GM23338 (cell line): ENCODE results near the gene F13A1. TPM values are rescaled to one million over a fixed set of nuclear protein-coding genes. Genes with fewer than 3 reads are reported as not detected.

Experiments
- ATAC-seq: fragments of 200-7000 bp; cut with Tn5 transposase; 3 replicates; pipeline ENCODE4 v1.9.1; 2020
- DNase-seq: peaks from one replicate; pipeline ENCODE4 v3.0.0-alpha.2; 2015; ENCODE audit warnings: low spot score
- H2AFZ ChIP-seq: fragments of 200-600 bp; sonication (generic); 2 replicates; pipeline ENCODE4 v1.8.0; 2016; ENCODE audit warnings: antibody characterized with exemption, mild to moderate bottlenecking, moderate library complexity
- H3F3A ChIP-seq: fragments of 200-600 bp; sonication (generic); replicated peaks from 2 replicates; pipeline ENCODE4 v1.8.0; 2017; ENCODE audit warnings: antibody characterized with exemption, mixed run types, low read depth
- H3K27ac ChIP-seq: fragments of 200-600 bp; sonication (generic); 2 replicates; pipeline ENCODE4 v1.6.1; 2016; ENCODE audit warnings: low read depth
- H3K27me3 ChIP-seq: fragments of 200-600 bp; sonication (generic); 2 replicates; pipeline ENCODE4 v1.8.0; 2016; ENCODE audit warnings: mild to moderate bottlenecking, mixed run types, moderate library complexity; ENCODE audit not compliant: insufficient read depth
- H3K36me3 ChIP-seq: fragments of 200-600 bp; sonication (generic); 2 replicates; pipeline ENCODE4 v1.8.0; 2016; ENCODE audit warnings: mild to moderate bottlenecking; ENCODE audit not compliant: insufficient read depth
- H3K4me1 ChIP-seq: fragments of 200-600 bp; sonication (generic); 2 replicates; pipeline ENCODE4 v1.8.0; 2016; ENCODE audit warnings: mild to moderate bottlenecking, moderate library complexity; ENCODE audit not compliant: insufficient read depth
- H3K4me2 ChIP-seq: fragments of 200-600 bp; sonication (generic); 2 replicates; pipeline ENCODE4 v1.7.1; 2017; ENCODE audit warnings: mixed run types
- H3K4me3 ChIP-seq: fragments of 200-600 bp; sonication (generic); 2 replicates; pipeline ENCODE4 v1.6.1; 2016; ENCODE audit warnings: mixed run types
- H3K79me2 ChIP-seq: fragments of 200-600 bp; sonication (generic); replicated peaks from 2 replicates; pipeline ENCODE4 v1.8.0; 2017; ENCODE audit warnings: mild to moderate bottlenecking; ENCODE audit not compliant: insufficient read depth
- H3K9me2 ChIP-seq: fragments of 200-600 bp; sonication (generic); 2 replicates; pipeline ENCODE4 v1.8.0; 2017; ENCODE audit not compliant: insufficient read depth
- H4K20me1 ChIP-seq: fragments of 200-600 bp; sonication (generic); replicated peaks from 2 replicates; pipeline ENCODE4 v1.8.0; 2017; ENCODE audit warnings: mild to moderate bottlenecking; ENCODE audit not compliant: insufficient read depth
- H3K27ac Mint-ChIP-seq: 2 replicates; pipeline ENCODE4 v1.8.0; 2020; ENCODE audit warnings: inconsistent platforms, mild to moderate bottlenecking, moderate library complexity, mixed read lengths
- H3K27me3 Mint-ChIP-seq: 3 replicates; pipeline ENCODE4 v1.8.0; 2022; ENCODE audit warnings: low read depth, mild to moderate bottlenecking, moderate library complexity, mixed read lengths, inconsistent platforms; ENCODE audit not compliant: insufficient read depth, poor library complexity
- H3K36me3 Mint-ChIP-seq: 3 replicates; pipeline ENCODE4 v1.8.0; 2021; ENCODE audit warnings: low read depth, mild to moderate bottlenecking, inconsistent platforms, moderate library complexity, mixed read lengths
- H3K4me1 Mint-ChIP-seq: 3 replicates; pipeline ENCODE4 v1.8.0; 2020; ENCODE audit warnings: mild to moderate bottlenecking, inconsistent platforms, mixed read lengths
- H3K4me3 Mint-ChIP-seq: 3 replicates; pipeline ENCODE4 v1.8.0; 2021; ENCODE audit warnings: moderate library complexity, mild to moderate bottlenecking, inconsistent platforms, mixed read lengths
- H3K9me3 Mint-ChIP-seq: 3 replicates; pipeline ENCODE4 v1.8.0; 2020; ENCODE audit warnings: moderate library complexity, mild to moderate bottlenecking, inconsistent platforms, mixed read lengths
- CTCF ChIP-seq, 2 experiments: fragments of 200-600 bp in 1 of 2; sonication (generic) in 1 of 2; conservative IDR thresholded peaks; 2 replicates each; pipeline versions ENCODE4 v1.5.1 to v1.6.1; 2016 to 2017; ENCODE audit warnings: antibody characterized with exemption in 2 of 2, low read depth in 2 of 2, mild to moderate bottlenecking in 2 of 2, moderate library complexity in 1 of 2
- ETS1 ChIP-seq: IDR thresholded peaks from 2 replicates; pipeline ENCODE4 v1.6.1; 2016; ENCODE audit warnings: antibody characterized with exemption
- EZH2 ChIP-seq: fragments of 200-600 bp; sonication (generic); IDR thresholded peaks from one replicate; pipeline ENCODE4 v1.8.0; 2017; ENCODE audit warnings: antibody characterized with exemption, mild to moderate bottlenecking, low read depth; ENCODE audit not compliant: unreplicated experiment
- polyA plus RNA-seq: library from polyadenylated mRNA; unstranded; fragments of >200 nt; fragmentation: Nextera tagmentation; extraction: Ambion mirVana; gene quantifications from 2 replicates; pipeline ENCODE4 v1.2.1, GENCODE V29; 2016
- total RNA-seq: library from RNA; depleted of rRNA; stranded (reverse); fragments of >200 nt; shearing (Covaris generic); gene quantifications from 2 replicates; pipeline ENCODE4 v1.2.3, GENCODE V29; 2014
- TF ChIP-seq, protein P1 (sequence below): fragments of 250-450 bp; sonication (Bioruptor Pico); IDR thresholded peaks from 2 replicates; pipeline ENCODE4 v1.5.0; 2020; ENCODE audit warnings: mild to moderate bottlenecking, moderate library complexity

The F13A1 gene
- total and polyA plus RNA-seq, 2 experiments from 2014 or later: 0.31 to 0.32 TPM

DNA sequence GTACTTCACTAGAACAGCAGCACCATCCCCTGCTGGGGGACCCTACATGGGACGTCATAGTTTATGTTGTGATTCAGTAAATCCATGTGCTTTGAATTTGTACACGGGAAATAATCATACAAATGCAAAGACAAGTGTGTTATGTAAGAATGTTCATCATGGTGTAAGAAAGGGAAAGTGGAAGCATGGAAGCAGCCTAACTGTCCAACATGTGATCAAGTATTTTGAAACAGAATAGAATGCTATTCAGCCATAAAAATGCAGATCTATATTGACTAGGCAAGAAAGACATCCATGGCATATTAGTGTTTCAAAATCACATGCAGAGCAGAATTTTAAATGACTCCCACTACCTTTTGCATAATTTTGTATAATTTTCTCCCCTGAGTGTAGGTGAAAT is 117.6 kb downstream of the F13A1 start:
- H3K9me3 Mint-ChIP-seq: peaks cover 13% of the 10 kb centered on the region
- no peak for DNase-seq
- no peak for TF ChIP-seq EZH2
- no peak for TF ChIP-seq CTCF (conservative IDR thresholded peaks at IDR 0.05; ENCODE audit: low read depth in 2 of 2)
- no peak for TF ChIP-seq ETS1
- TF ChIP-seq, protein P1, sequence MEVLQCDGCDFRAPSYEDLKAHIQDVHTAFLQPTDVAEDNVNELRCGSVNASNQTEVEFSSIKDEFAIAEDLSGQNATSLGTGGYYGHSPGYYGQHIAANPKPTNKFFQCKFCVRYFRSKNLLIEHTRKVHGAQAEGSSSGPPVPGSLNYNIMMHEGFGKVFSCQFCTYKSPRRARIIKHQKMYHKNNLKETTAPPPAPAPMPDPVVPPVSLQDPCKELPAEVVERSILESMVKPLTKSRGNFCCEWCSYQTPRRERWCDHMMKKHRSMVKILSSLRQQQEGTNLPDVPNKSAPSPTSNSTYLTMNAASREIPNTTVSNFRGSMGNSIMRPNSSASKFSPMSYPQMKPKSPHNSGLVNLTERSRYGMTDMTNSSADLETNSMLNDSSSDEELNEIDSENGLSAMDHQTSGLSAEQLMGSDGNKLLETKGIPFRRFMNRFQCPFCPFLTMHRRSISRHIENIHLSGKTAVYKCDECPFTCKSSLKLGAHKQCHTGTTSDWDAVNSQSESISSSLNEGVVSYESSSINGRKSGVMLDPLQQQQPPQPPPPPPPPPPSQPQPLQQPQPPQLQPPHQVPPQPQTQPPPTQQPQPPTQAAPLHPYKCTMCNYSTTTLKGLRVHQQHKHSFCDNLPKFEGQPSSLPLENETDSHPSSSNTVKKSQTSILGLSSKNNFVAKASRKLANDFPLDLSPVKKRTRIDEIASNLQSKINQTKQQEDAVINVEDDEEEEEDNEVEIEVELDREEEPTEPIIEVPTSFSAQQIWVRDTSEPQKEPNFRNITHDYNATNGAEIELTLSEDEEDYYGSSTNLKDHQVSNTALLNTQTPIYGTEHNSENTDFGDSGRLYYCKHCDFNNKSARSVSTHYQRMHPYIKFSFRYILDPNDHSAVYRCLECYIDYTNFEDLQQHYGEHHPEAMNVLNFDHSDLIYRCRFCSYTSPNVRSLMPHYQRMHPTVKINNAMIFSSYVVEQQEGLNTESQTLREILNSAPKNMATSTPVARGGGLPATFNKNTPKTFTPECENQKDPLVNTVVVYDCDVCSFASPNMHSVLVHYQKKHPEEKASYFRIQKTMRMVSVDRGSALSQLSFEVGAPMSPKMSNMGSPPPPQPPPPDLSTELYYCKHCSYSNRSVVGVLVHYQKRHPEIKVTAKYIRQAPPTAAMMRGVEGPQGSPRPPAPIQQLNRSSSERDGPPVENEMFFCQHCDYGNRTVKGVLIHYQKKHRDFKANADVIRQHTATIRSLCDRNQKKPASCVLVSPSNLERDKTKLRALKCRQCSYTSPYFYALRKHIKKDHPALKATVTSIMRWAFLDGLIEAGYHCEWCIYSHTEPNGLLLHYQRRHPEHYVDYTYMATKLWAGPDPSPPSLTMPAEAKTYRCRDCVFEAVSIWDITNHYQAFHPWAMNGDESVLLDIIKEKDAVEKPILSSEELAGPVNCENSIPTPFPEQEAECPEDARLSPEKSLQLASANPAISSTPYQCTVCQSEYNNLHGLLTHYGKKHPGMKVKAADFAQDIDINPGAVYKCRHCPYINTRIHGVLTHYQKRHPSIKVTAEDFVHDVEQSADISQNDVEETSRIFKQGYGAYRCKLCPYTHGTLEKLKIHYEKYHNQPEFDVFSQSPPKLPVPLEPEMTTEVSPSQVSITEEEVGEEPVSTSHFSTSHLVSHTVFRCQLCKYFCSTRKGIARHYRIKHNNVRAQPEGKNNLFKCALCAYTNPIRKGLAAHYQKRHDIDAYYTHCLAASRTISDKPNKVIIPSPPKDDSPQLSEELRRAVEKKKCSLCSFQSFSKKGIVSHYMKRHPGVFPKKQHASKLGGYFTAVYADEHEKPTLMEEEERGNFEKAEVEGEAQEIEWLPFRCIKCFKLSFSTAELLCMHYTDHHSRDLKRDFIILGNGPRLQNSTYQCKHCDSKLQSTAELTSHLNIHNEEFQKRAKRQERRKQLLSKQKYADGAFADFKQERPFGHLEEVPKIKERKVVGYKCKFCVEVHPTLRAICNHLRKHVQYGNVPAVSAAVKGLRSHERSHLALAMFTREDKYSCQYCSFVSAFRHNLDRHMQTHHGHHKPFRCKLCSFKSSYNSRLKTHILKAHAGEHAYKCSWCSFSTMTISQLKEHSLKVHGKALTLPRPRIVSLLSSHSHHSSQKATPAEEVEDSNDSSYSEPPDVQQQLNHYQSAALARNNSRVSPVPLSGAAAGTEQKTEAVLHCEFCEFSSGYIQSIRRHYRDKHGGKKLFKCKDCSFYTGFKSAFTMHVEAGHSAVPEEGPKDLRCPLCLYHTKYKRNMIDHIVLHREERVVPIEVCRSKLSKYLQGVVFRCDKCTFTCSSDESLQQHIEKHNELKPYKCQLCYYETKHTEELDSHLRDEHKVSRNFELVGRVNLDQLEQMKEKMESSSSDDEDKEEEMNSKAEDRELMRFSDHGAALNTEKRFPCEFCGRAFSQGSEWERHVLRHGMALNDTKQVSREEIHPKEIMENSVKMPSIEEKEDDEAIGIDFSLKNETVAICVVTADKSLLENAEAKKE: no peak
- Histone ChIP-seq H2AFZ (no peak overlapping the region), H3K27me3 (no peaks in the 10 kb centered on the region), H4K20me1 (no peaks in the 10 kb centered on the region), H3K27ac (no peak overlapping the region), H3K4me3 (no peak overlapping the region), H3K79me2 (no peaks in the 10 kb centered on the region), H3K4me1 (no peaks in the 10 kb centered on the region), H3F3A (no peaks in the 10 kb centered on the region), H3K36me3 (no peaks in the 10 kb centered on the region), H3K9me2 (peaks cover 11% of the 10 kb centered on the region; the same call in 1 of the 2 replicates), H3K4me2 (no peak overlapping the region)
- H3K27ac Mint-ChIP-seq: no peak overlapping the region
- H3K4me3 Mint-ChIP-seq: no peak overlapping the region
- peaks cover 2% of the 10 kb centered on the region for H3K27me3 Mint-ChIP-seq
- H3K4me1 Mint-ChIP-seq: peaks cover 7% of the 10 kb centered on the region; the same call in 1 of the 3 replicates
- no peak for ATAC-seq
- H3K36me3 Mint-ChIP-seq: peaks cover 3% of the 10 kb centered on the region; the same call in 2 of the 3 replicates
